ENCODE data around the gene BMPR2. TPM values are rescaled to one million over a fixed set of nuclear protein-coding genes. Genes with fewer than 3 reads are reported as not detected.

The BMPR2 gene
- total RNA-seq, 1 experiment from 2014 or later = 28.1 TPM

- no peak overlapping the region for H3K4me3 Mint-ChIP-seq (ENCODE audit: unreplicated experiment)
- H3K9me3 ChIP-seq = no peaks in the 10 kb centered on the region
- ChIA-PET POLR2A (no interaction called here), CTCF (no interaction called here)
- H3K27me3 ChIP-seq (replicated peaks; ENCODE audit: control insufficient read depth, insufficient read depth, low read length) = no peaks in the 10 kb centered on the region
- no peaks in the 10 kb centered on the region for H3K36me3 Mint-ChIP-seq (ENCODE audit: insufficient read depth, unreplicated experiment)
- intact Hi-C loops (cut with micrococcal nuclease; ENCODE audit: unreplicated experiment) = no loop called here
- no peak for TF ChIP-seq CTCF (IDR thresholded peaks at IDR 0.05; ENCODE audit: insufficient read depth in 1 of 2, low read depth in 1 of 2, low read length in 1 of 2, severe bottlenecking in 1 of 2, unreplicated experiment in 1 of 2)
- no peaks in the 10 kb centered on the region for H3K9me3 Mint-ChIP-seq (ENCODE audit: unreplicated experiment)
- BruUV-seq (replicated peaks) = no TSS peak
- peaks cover 6% of the 10 kb centered on the region for H3K4me1 Mint-ChIP-seq (ENCODE audit: low read depth, unreplicated experiment)
- no peak for DNase-seq
- no peak overlapping the region for H3K27ac Mint-ChIP-seq (ENCODE audit: unreplicated experiment)
- no peaks in the 10 kb centered on the region for H3K4me1 ChIP-seq
- no peaks in the 10 kb centered on the region for H3K36me3 ChIP-seq (ENCODE audit: control insufficient read depth, insufficient read depth, low read length)
- H3K27me3 Mint-ChIP-seq (ENCODE audit: insufficient read depth, unreplicated experiment) = no peaks in the 10 kb centered on the region
- H3K4me3 ChIP-seq (ENCODE audit: low read depth, low read length) = no peak overlapping the region
Measured at GRCh38 chr2:202610380-202610779, 234.3 kb downstream of the BMPR2 start.

GRCh38 chr2:202612145-202612544 lies 236.0 kb downstream of the BMPR2 start:
- no peaks in the 10 kb centered on the region for H3K36me3 ChIP-seq (ENCODE audit: control insufficient read depth, insufficient read depth, low read length)
- Mint-ChIP-seq H3K9me3 (ENCODE audit: unreplicated experiment) (no peaks in the 10 kb centered on the region), H3K36me3 (ENCODE audit: insufficient read depth, unreplicated experiment) (no peaks in the 10 kb centered on the region), H3K27ac (ENCODE audit: unreplicated experiment) (no peak overlapping the region), H3K4me1 (ENCODE audit: low read depth, unreplicated experiment) (peaks cover 15% of the 10 kb centered on the region), H3K27me3 (ENCODE audit: insufficient read depth, unreplicated experiment) (no peaks in the 10 kb centered on the region), H3K4me3 (ENCODE audit: unreplicated experiment) (no peak overlapping the region)
- CTCF ChIA-PET = no interaction called here
- no peaks in the 10 kb centered on the region for H3K9me3 ChIP-seq
- H3K27me3 ChIP-seq (replicated peaks; ENCODE audit: control insufficient read depth, insufficient read depth, low read length) = no peaks in the 10 kb centered on the region
- no peaks in the 10 kb centered on the region for H3K4me1 ChIP-seq
- TF ChIP-seq CTCF (IDR thresholded peaks at IDR 0.05; ENCODE audit: insufficient read depth in 1 of 2, low read depth in 1 of 2, low read length in 1 of 2, severe bottlenecking in 1 of 2, unreplicated experiment in 1 of 2) = no peak
- DNase-seq = no peak
- POLR2A ChIA-PET = no interaction called here
- intact Hi-C loops (cut with micrococcal nuclease; ENCODE audit: unreplicated experiment) = no loop called here
- no TSS peak for BruUV-seq (replicated peaks)
- H3K4me3 ChIP-seq (ENCODE audit: low read depth, low read length) = no peak overlapping the region

DNA sequence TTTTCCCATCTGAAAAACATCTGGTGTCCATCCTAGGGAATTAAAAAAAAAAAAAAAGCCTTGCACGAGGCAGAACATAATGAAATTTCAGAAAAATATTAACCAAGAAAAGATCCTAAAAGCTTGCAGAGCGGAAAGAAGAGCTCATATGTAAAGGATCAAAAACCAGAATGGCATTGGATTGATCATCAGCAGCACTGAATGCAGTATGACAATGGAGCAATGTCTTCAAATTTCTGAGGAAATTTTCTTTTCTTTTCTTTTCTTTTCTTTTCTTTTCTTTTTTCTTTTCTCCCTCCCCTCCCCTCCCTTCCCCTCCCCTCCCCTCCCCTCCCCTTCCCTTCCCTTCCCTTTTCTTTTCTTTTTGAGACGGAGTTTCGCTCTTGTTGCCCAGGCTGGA lies 237.4 kb downstream of the BMPR2 start:
- CTCF ChIA-PET = interaction anchor here (0.6 kb wide), 1 partner anchor 1293 kb away, joined by 3 read pairs; no protein-coding TSS in a partner anchor

More for the DNA sequence above, 237.4 kb downstream of the BMPR2 start:
- no peak for TF ChIP-seq CTCF (IDR thresholded peaks at IDR 0.05; ENCODE audit: insufficient read depth in 1 of 2, low read depth in 1 of 2, low read length in 1 of 2, severe bottlenecking in 1 of 2, unreplicated experiment in 1 of 2)
- intact Hi-C loops (cut with micrococcal nuclease; ENCODE audit: unreplicated experiment) = no loop called here
- H3K4me1 Mint-ChIP-seq (ENCODE audit: low read depth, unreplicated experiment) = peaks cover 15% of the 10 kb centered on the region
- H3K4me3 Mint-ChIP-seq (ENCODE audit: unreplicated experiment) = no peak overlapping the region
- H3K36me3 Mint-ChIP-seq (ENCODE audit: insufficient read depth, unreplicated experiment) = no peaks in the 10 kb centered on the region
- H3K9me3 Mint-ChIP-seq (ENCODE audit: unreplicated experiment) = no peaks in the 10 kb centered on the region
- no peak overlapping the region for H3K4me3 ChIP-seq (ENCODE audit: low read depth, low read length)
- no peaks in the 10 kb centered on the region for H3K4me1 ChIP-seq
- no peak overlapping the region for H3K27ac Mint-ChIP-seq (ENCODE audit: unreplicated experiment)
- no TSS peak for BruUV-seq (replicated peaks)
- POLR2A ChIA-PET = no interaction called here
- no peaks in the 10 kb centered on the region for H3K27me3 ChIP-seq (replicated peaks; ENCODE audit: control insufficient read depth, insufficient read depth, low read length)
- no peaks in the 10 kb centered on the region for H3K36me3 ChIP-seq (ENCODE audit: control insufficient read depth, insufficient read depth, low read length)
- H3K27me3 Mint-ChIP-seq (ENCODE audit: insufficient read depth, unreplicated experiment) = no peaks in the 10 kb centered on the region
- DNase-seq = no peak
- no peaks in the 10 kb centered on the region for H3K9me3 ChIP-seq

Other genes starting within 250 kb of the BMPR2 start
- gene SUMO1, start 137.7 kb upstream of the BMPR2 start, total RNA-seq (2022) = 137 and 143 TPM in 2 replicates
- 136 and 147 TPM in 2 replicates for gene NOP58, start 110.6 kb upstream of the BMPR2 start, total RNA-seq (2022)